Kidney (tissue), 14 donors: Measurements from ENCODE around the gene ABCF1. TPM values are rescaled to one million over a fixed set of nuclear protein-coding genes. Genes with fewer than 3 reads are reported as not detected.

Experiments used
- DNase-seq, 5 donors: peaks; one replicate each; pipeline ENCODE4 v3.0.0-alpha.2; 2013 to 2020
- FAIRE-seq: peaks from 2 replicates; lab custom pipeline; 2012; peaks lifted over from hg19 to GRCh38; lab: Jason Lieb, UNC
- H3K27ac ChIP-seq, 2 donors: one replicate each; pipeline ENCODE4 v1.7.0; 2013; ENCODE audit warnings: low read depth in 2 of 2, low read length in 2 of 2, inconsistent platforms in 1 of 2
- H3K27me3 ChIP-seq: one replicate; pipeline ENCODE4 v1.7.1; 2013; ENCODE audit warnings: low read length, inconsistent platforms; ENCODE audit not compliant: control insufficient read depth, insufficient read depth
- H3K36me3 ChIP-seq, 3 donors: one replicate each; pipeline versions ENCODE4 v1.7.0 to v1.7.1; 2013; ENCODE audit warnings: low read length in 3 of 3, control low read depth in 1 of 3, inconsistent platforms in 1 of 3; ENCODE audit not compliant: insufficient read depth in 3 of 3, control insufficient read depth in 2 of 3
- H3K4me1 ChIP-seq, 3 donors: one replicate each; pipeline versions ENCODE4 v1.7.0 to v1.7.1; 2013; ENCODE audit warnings: low read length in 3 of 3, inconsistent platforms in 1 of 3, low read depth in 1 of 3; ENCODE audit not compliant: control insufficient read depth in 2 of 3, insufficient read depth in 2 of 3
- H3K4me3 ChIP-seq, 3 donors: one replicate each; pipeline versions ENCODE4 v1.7.0 to v1.8.1; 2013; ENCODE audit warnings: low read length in 3 of 3, control low read depth in 1 of 3, inconsistent platforms in 1 of 3
- H3K9ac ChIP-seq, 3 donors: one replicate each; pipeline versions ENCODE4 v1.7.0 to v1.7.1; 2013; ENCODE audit warnings: low read length in 3 of 3, control low read depth in 1 of 3, inconsistent platforms in 1 of 3
- H3K9me3 ChIP-seq, 3 donors: one replicate each; pipeline versions ENCODE4 v1.7.0 to v1.7.1; 2013; ENCODE audit warnings: low read length in 3 of 3, control low read depth in 1 of 3, inconsistent platforms in 1 of 3; ENCODE audit not compliant: control insufficient read depth in 2 of 3, insufficient read depth in 1 of 3
- CTCF ChIP-seq: IDR thresholded peaks from 3 replicates; pipeline ENCODE4 v1.5.1; 2012; ENCODE audit warnings: mild to moderate bottlenecking, moderate library complexity, borderline replicate concordance; ENCODE audit not compliant: insufficient read depth; ENCODE audit errors: extremely low read depth
- intact Hi-C: fragments of 100-400 bp; cut with DNase I; formaldehyde crosslinking; loops from one replicate; pipeline ENCODE4 v1.11.1; 2022
- microRNA-seq: library from miRNA; unstranded; fragments of <30 nt; microRNA quantifications from one replicate; pipeline ENCODE4 v1.2.0, GENCODE V29; 2020
- polyA plus RNA-seq: library from polyadenylated mRNA; stranded (reverse); fragments of 350-450 nt; fragmentation: Illumina TruSeq; extraction: RNeasy Lipid Tissue Mini Kit (QIAGEN cat#74804); gene quantifications from one replicate; pipeline ENCODE4 v1.2.3, GENCODE V29; 2014; ENCODE audit warnings: low read depth, low replicate concordance; ENCODE audit not compliant: insufficient read depth
- total RNA-seq: library from RNA; stranded (reverse); fragmentation: NEBNext Ultra II Directional; extraction: Animal tissue kit (Norgen Biotek cat#: 25700); gene quantifications from one replicate; pipeline ENCODE4 v1.2.1, GENCODE V29; 2021
- donor health status: control.
- donor health status: control.
- donor health status: control.
- donor health status: control.
- donor health status: control.
- donor health status: DM: yes; HTN: yes; CAD: no.
- donor health status: Normal renal cell carcinoma (clear cell type).

ABCF1 gene
- total and polyA plus RNA-seq, 2 donors from 2014 or later = 32.9 to 47.2 TPM

- H3K4me3 ChIP-seq = no peak overlapping the region
- no peaks in the 10 kb centered on the region for H3K4me1 ChIP-seq
- no peak overlapping the region for H3K9ac ChIP-seq
- TF ChIP-seq CTCF = no peak
- H3K9me3 ChIP-seq = no peaks in the 10 kb centered on the region
- no peak overlapping the region for H3K27ac ChIP-seq
- DNase-seq (no peak), FAIRE-seq (no peak)
- intact Hi-C loops = no loop called here
- H3K27me3 ChIP-seq = no peaks in the 10 kb centered on the region
- peaks cover 5 to 8% (median 6%) of the 10 kb centered on the region in 3 donors for H3K36me3 ChIP-seq
These were observed 69.2 kb downstream of the ABCF1 start for GRCh38 chr6:30640481-30640880.

GRCh38 chr6:30641048-30641447 is 69.8 kb downstream of the ABCF1 start:
- no peak overlapping the region for H3K27ac ChIP-seq
- peaks cover 5 to 8% (median 6%) of the 10 kb centered on the region in 3 donors for H3K36me3 ChIP-seq
- H3K4me1 ChIP-seq = peaks cover 0 to 1% (median 0%) of the 10 kb centered on the region in 3 donors
- FAIRE-seq (no peak), DNase-seq (no peak)
- H3K9ac ChIP-seq = no peak overlapping the region
- intact Hi-C loops = no loop called here
- TF ChIP-seq CTCF = no peak
- H3K9me3 ChIP-seq = no peaks in the 10 kb centered on the region
- no peaks in the 10 kb centered on the region for H3K27me3 ChIP-seq
- no peak overlapping the region for H3K4me3 ChIP-seq

Small RNA genes within 50 kb of the gene (microRNA-seq; reads per million reads assigned to microRNA genes)
- 34.5 reads per million, percentile 39 among the genes with 10 or more reads in this experiment for gene MIR877

Other genes starting within 250 kb of the ABCF1 start
- 17.7 TPM for gene TRIM39, start 244.5 kb upstream of the ABCF1 start, total RNA-seq
- gene TRIM39, start 244.5 kb upstream of the ABCF1 start, polyA plus RNA-seq = 8.6 TPM
- 34.5 TPM for gene RPP21, start 226.3 kb upstream of the ABCF1 start, total RNA-seq
- 73.9 TPM for gene RPP21, start 226.3 kb upstream of the ABCF1 start, polyA plus RNA-seq
- gene HLA-E, start 81.9 kb upstream of the ABCF1 start, total RNA-seq = 525 TPM
- gene HLA-E, start 81.9 kb upstream of the ABCF1 start, polyA plus RNA-seq = 387 TPM
- 70.4 TPM for gene GNL1, start 15.0 kb upstream of the ABCF1 start, total RNA-seq
- 64.9 TPM for gene GNL1, start 15.0 kb upstream of the ABCF1 start, polyA plus RNA-seq
- gene PRR3, start 14.1 kb upstream of the ABCF1 start, total RNA-seq = 9.3 TPM
- gene PRR3, start 14.1 kb upstream of the ABCF1 start, polyA plus RNA-seq = 7.9 TPM
- gene PPP1R10, start 45.8 kb downstream of the ABCF1 start, total RNA-seq = 65.0 TPM
- gene PPP1R10, start 45.8 kb downstream of the ABCF1 start, polyA plus RNA-seq = 19.7 TPM
- 62.1 TPM for gene MRPS18B, start 46.4 kb downstream of the ABCF1 start, total RNA-seq
- 135 TPM for gene MRPS18B, start 46.4 kb downstream of the ABCF1 start, polyA plus RNA-seq
- 10.4 TPM for gene ATAT1, start 55.4 kb downstream of the ABCF1 start, total RNA-seq
- 12.4 TPM for gene ATAT1, start 55.4 kb downstream of the ABCF1 start, polyA plus RNA-seq
- 27.4 TPM for gene C6orf136, start 75.7 kb downstream of the ABCF1 start, total RNA-seq
- 45.6 TPM for gene C6orf136, start 75.7 kb downstream of the ABCF1 start, polyA plus RNA-seq
- gene DHX16, start 101.6 kb downstream of the ABCF1 start, total RNA-seq = 30.5 TPM
- 26.7 TPM for gene DHX16, start 101.6 kb downstream of the ABCF1 start, polyA plus RNA-seq
- 51.9 TPM for gene PPP1R18, start 115.2 kb downstream of the ABCF1 start, total RNA-seq
- gene PPP1R18, start 115.2 kb downstream of the ABCF1 start, polyA plus RNA-seq = 17.1 TPM
- gene NRM, start 119.5 kb downstream of the ABCF1 start, total RNA-seq = 14.2 TPM
- 14.2 TPM for gene NRM, start 119.5 kb downstream of the ABCF1 start, polyA plus RNA-seq
- gene MDC1, start 145.8 kb downstream of the ABCF1 start, total RNA-seq = 47.9 TPM
- gene MDC1, start 145.8 kb downstream of the ABCF1 start, polyA plus RNA-seq = 9.5 TPM
- gene TUBB, start 148.9 kb downstream of the ABCF1 start, total RNA-seq = 295 TPM
- 197 TPM for gene TUBB, start 148.9 kb downstream of the ABCF1 start, polyA plus RNA-seq
- 227 TPM for gene FLOT1, start 171.2 kb downstream of the ABCF1 start, total RNA-seq
- 317 TPM for gene FLOT1, start 171.2 kb downstream of the ABCF1 start, polyA plus RNA-seq
- 59.5 TPM for gene IER3, start 173.1 kb downstream of the ABCF1 start, total RNA-seq
- 94.3 TPM for gene IER3, start 173.1 kb downstream of the ABCF1 start, polyA plus RNA-seq